ENCODE measurements around the gene PHIP.

The PHIP gene

GRCh38 chr6:79033279-79033678, 44.8 kb downstream of the PHIP start:
- no peak for DNase-seq
- Histone ChIP-seq H3K9me3 (no peaks in the 10 kb centered on the region), H3K36me3 (peaks cover 4 to 12% (median 9%) of the 10 kb centered on the region in 3 donors), H3K27ac (no peak overlapping the region), H3K4me1 (peaks cover 0 to 20% (median 6%) of the 10 kb centered on the region in 4 donors), H3K4me3 (no peak overlapping the region), H3K27me3 (no peaks in the 10 kb centered on the region)
- no peak for TF ChIP-seq CTCF (IDR thresholded peaks at IDR 0.05)
- intact Hi-C loops (cut with DNase I; ENCODE audit: low total_unique reads) = no loop called here

DNA sequence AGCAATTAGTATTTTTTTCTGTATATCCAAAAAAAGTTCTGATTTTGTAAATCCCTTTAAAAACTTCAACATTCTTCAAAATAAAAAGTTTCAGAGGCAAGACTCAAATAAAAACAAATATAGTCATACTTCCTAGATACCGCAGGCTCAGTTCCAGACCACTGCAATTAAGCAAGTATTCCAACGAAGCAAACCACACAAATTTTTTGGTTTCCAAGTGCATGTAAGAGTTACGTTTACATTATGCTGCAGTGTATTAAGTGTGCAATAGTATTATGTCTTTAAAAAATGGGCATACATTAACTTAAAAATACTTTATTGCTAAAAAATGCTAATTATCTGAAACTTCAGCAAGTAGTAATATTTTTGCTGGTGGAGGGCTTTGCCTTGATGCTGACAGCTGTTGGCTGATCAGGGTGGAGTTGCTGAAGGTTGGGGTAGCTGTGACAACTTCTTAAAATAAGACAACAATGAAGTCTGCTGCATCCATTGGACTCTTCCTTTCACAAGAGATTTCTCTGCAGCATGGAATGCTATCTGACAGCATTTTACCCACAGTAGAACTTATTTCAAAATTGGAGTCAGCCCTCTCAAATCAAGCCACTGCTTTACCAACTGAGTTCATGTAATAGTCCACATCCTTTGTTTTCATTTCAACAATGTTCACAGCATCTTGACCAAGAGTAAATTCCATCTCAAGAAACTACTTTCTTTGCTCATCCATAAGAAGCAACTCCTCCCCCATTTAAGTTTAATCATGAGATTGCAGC, 46.0 kb downstream of the PHIP start:
- Histone ChIP-seq H3K4me1 (peaks cover 0 to 20% (median 6%) of the 10 kb centered on the region in 4 donors), H3K36me3 (peaks cover 1 to 8% (median 4%) of the 10 kb centered on the region in 3 donors), H3K27me3 (no peaks in the 10 kb centered on the region), H3K9me3 (no peaks in the 10 kb centered on the region), H3K27ac (no peak overlapping the region), H3K4me3 (no peak overlapping the region)
- DNase-seq = no peak
- TF ChIP-seq CTCF (IDR thresholded peaks at IDR 0.05) = no peak
- intact Hi-C loops (cut with DNase I; ENCODE audit: low total_unique reads) = no loop called here

GRCh38 chr6:79030511-79030910, 47.5 kb downstream of the PHIP start:
- Histone ChIP-seq H3K4me1 (peaks cover 0 to 18% (median 6%) of the 10 kb centered on the region in 4 donors), H3K4me3 (no peak overlapping the region), H3K9me3 (no peaks in the 10 kb centered on the region), H3K27ac (no peak overlapping the region), H3K27me3 (no peaks in the 10 kb centered on the region), H3K36me3 (peaks cover 0 to 8% (median 4%) of the 10 kb centered on the region in 3 donors)
- intact Hi-C loops (cut with DNase I; ENCODE audit: low total_unique reads) = no loop called here
- no peak for TF ChIP-seq CTCF (IDR thresholded peaks at IDR 0.05)
- DNase-seq = no peak

DNA sequence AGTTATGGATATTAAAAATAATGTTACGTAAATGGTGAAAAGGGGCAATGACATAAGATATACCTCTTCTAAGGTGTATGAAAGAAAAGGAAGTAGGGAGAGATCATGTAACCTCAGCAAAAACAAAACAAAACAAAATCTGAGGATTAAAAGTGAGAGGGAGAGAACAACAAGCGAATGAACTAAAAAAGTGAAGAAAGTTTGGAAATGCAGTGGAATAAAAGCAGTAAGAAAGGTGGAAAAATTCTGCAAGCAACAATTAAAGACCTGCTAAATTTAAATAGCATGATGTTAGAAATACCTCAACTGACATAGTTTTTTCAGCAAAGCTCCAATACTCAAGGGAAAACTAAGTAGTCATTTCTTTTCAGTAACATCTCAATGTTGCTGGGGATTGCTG, 48.0 kb downstream of the PHIP start:
- no peak for DNase-seq
- no peak overlapping the region for H3K27ac ChIP-seq
- no peaks in the 10 kb centered on the region for H3K27me3 ChIP-seq
- peaks cover 0 to 8% (median 4%) of the 10 kb centered on the region in 3 donors for H3K36me3 ChIP-seq
- H3K4me3 ChIP-seq = no peak overlapping the region
- H3K9me3 ChIP-seq = no peaks in the 10 kb centered on the region
- intact Hi-C loops (cut with DNase I; ENCODE audit: low total_unique reads) = no loop called here
- TF ChIP-seq CTCF (IDR thresholded peaks at IDR 0.05) = no peak
- H3K4me1 ChIP-seq = peaks cover 0 to 13% (median 6%) of the 10 kb centered on the region in 4 donors

DNA sequence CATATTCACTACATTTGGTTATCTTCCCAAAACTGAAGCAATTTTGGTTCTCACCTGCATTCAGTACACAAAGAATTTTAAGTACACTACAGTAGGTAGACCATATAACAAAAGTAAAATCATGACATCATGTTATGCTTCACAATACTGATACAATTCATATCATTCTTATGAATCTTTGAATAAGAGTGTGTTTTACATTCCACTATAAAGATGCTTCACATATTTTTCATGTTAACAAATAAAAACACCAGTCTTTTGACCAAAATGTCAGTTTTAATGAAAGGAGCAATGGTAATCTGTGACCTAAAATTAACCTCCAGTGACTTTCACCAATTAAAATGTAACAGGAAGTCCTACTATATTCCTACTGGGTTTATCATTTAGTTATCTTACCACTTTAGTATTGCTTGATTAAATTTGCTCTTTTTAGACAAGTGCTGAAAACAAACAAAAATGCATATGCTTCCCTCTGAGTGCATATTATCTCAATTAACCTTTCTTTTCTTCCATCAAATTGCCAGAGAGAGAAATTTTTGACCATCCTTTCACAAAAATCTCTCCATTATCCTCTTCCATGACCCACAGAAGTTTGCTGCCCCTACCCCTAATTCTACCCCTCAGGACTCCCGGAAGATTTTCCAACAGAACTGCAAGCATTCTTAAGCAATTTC, 49.3 kb downstream of the PHIP start:
- H3K36me3 ChIP-seq = peaks cover 0 to 18% (median 6%) of the 10 kb centered on the region in 3 donors

More for the DNA sequence above, 49.3 kb downstream of the PHIP start:
- H3K27me3 ChIP-seq = no peaks in the 10 kb centered on the region
- DNase-seq = no peak
- no peak overlapping the region for H3K4me3 ChIP-seq
- intact Hi-C loops (cut with DNase I; ENCODE audit: low total_unique reads) = no loop called here
- H3K4me1 ChIP-seq = peaks cover 0 to 13% (median 6%) of the 10 kb centered on the region in 4 donors
- no peak for TF ChIP-seq CTCF (IDR thresholded peaks at IDR 0.05)
- H3K27ac ChIP-seq = no peak overlapping the region
- no peaks in the 10 kb centered on the region for H3K9me3 ChIP-seq
